COLO668 (cell line): ENCODE measurements around the gene MAP3K2.

Experiments
- DNase-seq: peaks from one replicate; lab custom pipeline; 2025; ENCODE audit not compliant: unreplicated experiment; lab: John Stamatoyannopoulos, UW

The MAP3K2 gene

GRCh38 chr2:127387655-127388422, at the start of gene MAP3K2:
MAP3K2 (minus strand) TSS chr2:127387975; CDS start chr2:127343129, 44,846 bp downstream.
- peak; percentile 98 for DNase-seq

GRCh38 chr2:127437056-127437455, 49.3 kb upstream of the MAP3K2 start:
- DNase-seq = no peak

- DNase-seq = no peak
These were observed 46.7 kb upstream of the MAP3K2 start for GRCh38 chr2:127434515-127434914.

GRCh38 chr2:127431408-127432023, 43.7 kb upstream of the MAP3K2 start:
- no peak for DNase-seq

GRCh38 chr2:127429844-127430425, 42.2 kb upstream of the MAP3K2 start:
- no peak for DNase-seq

- DNase-seq = no peak
These were observed 41.5 kb upstream of the MAP3K2 start for GRCh38 chr2:127429291-127429690.

- DNase-seq = no peak
These were observed 41.0 kb upstream of the MAP3K2 start for GRCh38 chr2:127428815-127429109.

GRCh38 chr2:127428057-127428814, 40.5 kb upstream of the MAP3K2 start:
- DNase-seq = no peak

GRCh38 chr2:127427376-127428056, 39.7 kb upstream of the MAP3K2 start:
- DNase-seq = no peak

GRCh38 chr2:127426501-127427354, 39.0 kb upstream of the MAP3K2 start:
- no peak for DNase-seq

- DNase-seq = no peak
These were observed 38.0 kb upstream of the MAP3K2 start for GRCh38 chr2:127425540-127426490.

GRCh38 chr2:127424598-127425520, 37.1 kb upstream of the MAP3K2 start:
- DNase-seq = no peak

GRCh38 chr2:127423880-127424279, 36.1 kb upstream of the MAP3K2 start:
- no peak for DNase-seq

GRCh38 chr2:127423478-127423843, 35.7 kb upstream of the MAP3K2 start:
- DNase-seq = peak; percentile 76

GRCh38 chr2:127422559-127423477, 35.0 kb upstream of the MAP3K2 start:
- peak; percentile 79 for DNase-seq

- DNase-seq = no peak
These were observed 34.2 kb upstream of the MAP3K2 start for GRCh38 chr2:127421871-127422558.
